ENCODE results near the gene GBE1.

Gene GBE1

GRCh38 chr3:81735334-81735733, 26.1 kb downstream of the GBE1 start:
- H3K9me3 ChIP-seq (ENCODE audit: insufficient read depth, low read length): no peaks in the 10 kb centered on the region
- no peaks in the 10 kb centered on the region for H3K36me3 ChIP-seq (ENCODE audit: low read length)
- no peaks in the 10 kb centered on the region for H4K20me1 ChIP-seq (ENCODE audit: low read depth, low read length)
- no peaks in the 10 kb centered on the region for H3K27me3 ChIP-seq (ENCODE audit: low read length)
- H3K4me3 ChIP-seq (ENCODE audit: insufficient read depth, low read length, poor library complexity, severe bottlenecking): no peak overlapping the region
- TF ChIP-seq EZH2phosphoT487 (conservative IDR thresholded peaks at IDR 0.05; ENCODE audit: low read length) (no peak), CTCF (IDR thresholded peaks at IDR 0.05; ENCODE audit: insufficient read depth, low read length, poor library complexity, severe bottlenecking) (no peak)
- no peaks in the 10 kb centered on the region for H3K9me2 ChIP-seq (replicated peaks; ENCODE audit: insufficient read depth, low read length)
- H3K4me2 ChIP-seq (ENCODE audit: low read depth, low read length, poor library complexity, severe bottlenecking): no peak overlapping the region
- H3F3A ChIP-seq (ENCODE audit: insufficient read depth): 0 out of 2 replicates have a peak, but pooled peaks cover 2% of the 10 kb centered on the region
- H3K9ac ChIP-seq (ENCODE audit: low read length): no peak overlapping the region
- no peak overlapping the region for H2AFZ ChIP-seq (ENCODE audit: low read depth, low read length, severe bottlenecking)
- H3K27ac ChIP-seq (ENCODE audit: low read depth, low read length): no peak overlapping the region
- H3K79me2 ChIP-seq (ENCODE audit: insufficient read depth, low read length): no peaks in the 10 kb centered on the region

GRCh38 chr3:81734742-81735141, 26.7 kb downstream of the GBE1 start:
- TF ChIP-seq CTCF (IDR thresholded peaks at IDR 0.05; ENCODE audit: insufficient read depth, low read length, poor library complexity, severe bottlenecking) (no peak), EZH2phosphoT487 (conservative IDR thresholded peaks at IDR 0.05; ENCODE audit: low read length) (no peak)
- Histone ChIP-seq H3F3A (ENCODE audit: insufficient read depth) (0 out of 2 replicates have a peak, but pooled peaks cover 2% of the 10 kb centered on the region), H3K4me3 (ENCODE audit: insufficient read depth, low read length, poor library complexity, severe bottlenecking) (no peak overlapping the region), H3K9me3 (ENCODE audit: insufficient read depth, low read length) (no peaks in the 10 kb centered on the region), H4K20me1 (ENCODE audit: low read depth, low read length) (no peaks in the 10 kb centered on the region), H3K79me2 (ENCODE audit: insufficient read depth, low read length) (no peaks in the 10 kb centered on the region), H2AFZ (ENCODE audit: low read depth, low read length, severe bottlenecking) (no peak overlapping the region), H3K9me2 (replicated peaks; ENCODE audit: insufficient read depth, low read length) (no peaks in the 10 kb centered on the region), H3K36me3 (ENCODE audit: low read length) (no peaks in the 10 kb centered on the region), H3K27ac (ENCODE audit: low read depth, low read length) (no peak overlapping the region), H3K27me3 (ENCODE audit: low read length) (no peaks in the 10 kb centered on the region), H3K9ac (ENCODE audit: low read length) (no peak overlapping the region), H3K4me2 (ENCODE audit: low read depth, low read length, poor library complexity, severe bottlenecking) (no peak overlapping the region)

GRCh38 chr3:81732642-81733041, 28.8 kb downstream of the GBE1 start:
- Histone ChIP-seq H4K20me1 (ENCODE audit: low read depth, low read length) (no peaks in the 10 kb centered on the region), H3K4me2 (ENCODE audit: low read depth, low read length, poor library complexity, severe bottlenecking) (no peak overlapping the region), H3F3A (ENCODE audit: insufficient read depth) (0 out of 2 replicates have a peak, but pooled peaks cover 2% of the 10 kb centered on the region), H3K27me3 (ENCODE audit: low read length) (no peaks in the 10 kb centered on the region), H3K9me2 (replicated peaks; ENCODE audit: insufficient read depth, low read length) (no peaks in the 10 kb centered on the region), H3K4me3 (ENCODE audit: insufficient read depth, low read length, poor library complexity, severe bottlenecking) (no peak overlapping the region), H3K79me2 (ENCODE audit: insufficient read depth, low read length) (no peaks in the 10 kb centered on the region), H2AFZ (ENCODE audit: low read depth, low read length, severe bottlenecking) (no peak overlapping the region), H3K9me3 (ENCODE audit: insufficient read depth, low read length) (no peaks in the 10 kb centered on the region), H3K27ac (ENCODE audit: low read depth, low read length) (no peak overlapping the region), H3K9ac (ENCODE audit: low read length) (no peak overlapping the region), H3K36me3 (ENCODE audit: low read length) (no peaks in the 10 kb centered on the region)
- TF ChIP-seq CTCF (IDR thresholded peaks at IDR 0.05; ENCODE audit: insufficient read depth, low read length, poor library complexity, severe bottlenecking): no peak
- no peak for TF ChIP-seq EZH2phosphoT487 (conservative IDR thresholded peaks at IDR 0.05; ENCODE audit: low read length)

All from SU-DHL-6 (cell line).